HepG2 (cell line): ENCODE measurements around the gene TIRAP.

Experiments
- HOXA7 ChIP-seq: sonication (generic); formaldehyde crosslinking; IDR thresholded peaks from 2 replicates; pipeline ENCODE4 v1.8.1; 2022; ENCODE audit warnings: mild to moderate bottlenecking, missing genetic modification reagents, moderate library complexity
- NFE2L1 ChIP-seq: sonication (generic); formaldehyde crosslinking; IDR thresholded peaks from 2 replicates; pipeline ENCODE4 v1.4.0; 2020; ENCODE audit warnings: missing genetic modification reagents, mild to moderate bottlenecking, borderline replicate concordance
- NR1H2 ChIP-seq: sonication (generic); formaldehyde crosslinking; IDR thresholded peaks from 2 replicates; pipeline ENCODE4 v1.8.1; 2022; ENCODE audit warnings: low read depth, missing genetic modification reagents, borderline replicate concordance
- ZBTB21 ChIP-seq: sonication (generic); formaldehyde crosslinking; IDR thresholded peaks from 2 replicates; pipeline ENCODE4 v1.4.0; 2020; ENCODE audit warnings: missing genetic modification reagents
- ZFP36 ChIP-seq: fragments of 150-350 bp; IDR thresholded peaks from 2 replicates; pipeline ENCODE4 v1.6.1; 2018; ENCODE audit warnings: borderline replicate concordance, low read length, low read depth; ENCODE audit not compliant: partially characterized antibody
- TF ChIP-seq, protein P1 (sequence below), 2 experiments: IDR thresholded peaks; 2 replicates each; pipeline ENCODE4 v1.6.1; 2011 to 2012; ENCODE audit warnings: low read length in 2 of 2, borderline replicate concordance in 1 of 2, low read depth in 1 of 2, mild to moderate bottlenecking in 1 of 2, moderate library complexity in 1 of 2

DNA sequence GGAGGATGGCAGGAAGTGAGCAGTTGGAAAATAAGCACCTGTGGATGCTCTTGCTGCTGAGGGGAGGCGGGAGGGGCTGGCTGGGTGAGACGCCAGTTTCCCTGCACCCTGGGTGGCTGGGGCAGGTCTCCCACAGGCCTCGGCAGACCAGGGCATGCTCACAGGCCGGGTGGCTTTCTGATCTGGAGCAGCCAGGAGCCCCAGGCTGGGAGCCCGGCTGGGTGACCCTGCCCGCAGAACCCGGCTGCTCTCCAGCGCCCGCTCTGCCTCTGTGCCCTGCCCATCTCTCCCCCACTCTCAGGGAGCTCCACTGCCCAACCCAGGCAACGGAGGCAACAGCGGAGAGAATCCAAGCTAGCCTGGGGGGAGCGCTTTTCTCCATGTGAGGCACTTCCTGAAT lies 45.6 kb downstream of the TIRAP start:
- no peak for TF ChIP-seq HOXA7
- no peak for TF ChIP-seq NFE2L1 (CRISPR knock-in tag)
- no peak for TF ChIP-seq ZFP36
- TF ChIP-seq, protein P1, sequence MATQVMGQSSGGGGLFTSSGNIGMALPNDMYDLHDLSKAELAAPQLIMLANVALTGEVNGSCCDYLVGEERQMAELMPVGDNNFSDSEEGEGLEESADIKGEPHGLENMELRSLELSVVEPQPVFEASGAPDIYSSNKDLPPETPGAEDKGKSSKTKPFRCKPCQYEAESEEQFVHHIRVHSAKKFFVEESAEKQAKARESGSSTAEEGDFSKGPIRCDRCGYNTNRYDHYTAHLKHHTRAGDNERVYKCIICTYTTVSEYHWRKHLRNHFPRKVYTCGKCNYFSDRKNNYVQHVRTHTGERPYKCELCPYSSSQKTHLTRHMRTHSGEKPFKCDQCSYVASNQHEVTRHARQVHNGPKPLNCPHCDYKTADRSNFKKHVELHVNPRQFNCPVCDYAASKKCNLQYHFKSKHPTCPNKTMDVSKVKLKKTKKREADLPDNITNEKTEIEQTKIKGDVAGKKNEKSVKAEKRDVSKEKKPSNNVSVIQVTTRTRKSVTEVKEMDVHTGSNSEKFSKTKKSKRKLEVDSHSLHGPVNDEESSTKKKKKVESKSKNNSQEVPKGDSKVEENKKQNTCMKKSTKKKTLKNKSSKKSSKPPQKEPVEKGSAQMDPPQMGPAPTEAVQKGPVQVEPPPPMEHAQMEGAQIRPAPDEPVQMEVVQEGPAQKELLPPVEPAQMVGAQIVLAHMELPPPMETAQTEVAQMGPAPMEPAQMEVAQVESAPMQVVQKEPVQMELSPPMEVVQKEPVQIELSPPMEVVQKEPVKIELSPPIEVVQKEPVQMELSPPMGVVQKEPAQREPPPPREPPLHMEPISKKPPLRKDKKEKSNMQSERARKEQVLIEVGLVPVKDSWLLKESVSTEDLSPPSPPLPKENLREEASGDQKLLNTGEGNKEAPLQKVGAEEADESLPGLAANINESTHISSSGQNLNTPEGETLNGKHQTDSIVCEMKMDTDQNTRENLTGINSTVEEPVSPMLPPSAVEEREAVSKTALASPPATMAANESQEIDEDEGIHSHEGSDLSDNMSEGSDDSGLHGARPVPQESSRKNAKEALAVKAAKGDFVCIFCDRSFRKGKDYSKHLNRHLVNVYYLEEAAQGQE (IDR thresholded peaks at IDR 0.05; ENCODE audit: borderline replicate concordance in 1 of 2, low read depth in 1 of 2, low read length in 2 of 2) = no peak
- no peak for TF ChIP-seq NR1H2 (CRISPR knock-in tag)
- TF ChIP-seq ZBTB21 (CRISPR knock-in tag) = no peak
